ENCODE data around the gene GSAP.
"Not testable (repeated sequence)": the region's sequence is repeated elsewhere in the genome, so short reads cannot be mapped to it uniquely, and the experiment has no call there.

The GSAP gene

DNA sequence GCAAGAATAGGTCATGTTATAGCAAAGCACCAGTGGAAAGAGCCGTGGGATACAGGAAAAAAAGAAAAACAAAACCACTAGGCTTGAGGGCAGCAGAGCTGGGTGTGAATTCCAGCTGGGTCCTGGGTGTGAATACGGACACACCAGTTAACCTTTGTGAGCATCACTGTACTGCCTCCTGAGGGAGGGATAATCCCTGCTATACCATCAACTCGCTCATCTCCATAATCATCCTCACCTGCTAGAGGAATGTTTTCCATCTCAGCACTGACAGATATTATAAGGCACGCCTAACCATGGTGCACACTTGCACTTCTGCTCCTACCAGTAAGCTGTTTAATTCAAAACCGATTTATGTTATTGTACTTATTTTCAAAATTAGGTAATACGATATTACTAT, 62.2 kb downstream of the GSAP start:
- DNase-seq, result no peak

GRCh38 chr7:77353407-77353721, 62.8 kb downstream of the GSAP start:
- no peak for DNase-seq

- no peak for DNase-seq
Measured at GRCh38 chr7:77352665-77353406, 63.3 kb downstream of the GSAP start.

- DNase-seq, result peak; percentile 29
Measured at GRCh38 chr7:77351539-77352004, 64.6 kb downstream of the GSAP start.

DNA sequence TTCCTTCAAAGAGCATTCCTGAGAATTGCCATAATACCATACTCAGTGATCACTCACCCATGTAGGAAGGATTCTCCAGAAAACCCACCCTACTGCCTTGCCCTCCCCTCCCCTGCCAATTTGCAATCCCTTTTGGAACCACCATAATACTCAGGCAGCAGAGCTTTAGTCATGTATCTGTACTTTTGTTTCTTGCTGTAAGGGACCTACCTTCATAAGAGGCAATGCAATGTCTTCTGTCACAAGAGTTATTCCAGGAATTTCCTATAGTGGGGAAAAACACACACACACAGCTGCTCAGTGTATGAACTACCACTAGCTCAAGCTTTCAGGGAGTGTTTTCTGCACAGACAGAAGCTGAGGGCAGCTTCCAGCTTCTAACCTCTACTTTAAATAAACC, 67.0 kb downstream of the GSAP start:
- no peak for DNase-seq

DNA sequence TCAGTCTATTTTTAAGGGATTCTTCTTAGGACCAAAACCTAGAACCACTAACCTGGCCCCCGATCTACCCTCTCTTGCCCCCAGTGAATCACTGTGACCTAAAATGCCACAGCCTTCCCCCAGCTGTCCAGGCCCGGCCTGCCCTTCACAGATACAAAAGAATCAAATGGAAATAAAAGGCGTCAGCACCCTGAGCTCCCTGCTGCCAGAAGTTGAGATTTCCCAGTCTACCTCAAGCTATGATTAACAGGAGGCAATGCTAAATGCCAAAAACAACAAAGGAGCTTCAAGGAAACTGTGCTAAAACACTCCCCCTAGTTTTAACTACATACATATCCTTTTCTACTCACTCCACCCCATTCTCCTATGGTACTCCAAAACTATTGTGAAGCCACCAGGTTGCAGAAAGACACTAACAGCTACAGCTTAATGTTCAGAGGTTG, 67.8 kb downstream of the GSAP start:
- DNase-seq, result no peak

GRCh38 chr7:77346441-77346840, 69.7 kb downstream of the GSAP start:
- no peak for DNase-seq

GRCh38 chr7:77345426-77345825, 70.7 kb downstream of the GSAP start:
- DNase-seq, result not testable (repeated sequence)

- DNase-seq, result no peak
Measured at GRCh38 chr7:77339726-77340125, 76.4 kb downstream of the GSAP start.

GRCh38 chr7:77338883-77339629, 77.1 kb downstream of the GSAP start:
- DNase-seq, result no peak

GRCh38 chr7:77338260-77338659, 77.9 kb downstream of the GSAP start:
- DNase-seq, result no peak

- no peak for DNase-seq
Measured at GRCh38 chr7:77337456-77337990, 78.6 kb downstream of the GSAP start.

DNA sequence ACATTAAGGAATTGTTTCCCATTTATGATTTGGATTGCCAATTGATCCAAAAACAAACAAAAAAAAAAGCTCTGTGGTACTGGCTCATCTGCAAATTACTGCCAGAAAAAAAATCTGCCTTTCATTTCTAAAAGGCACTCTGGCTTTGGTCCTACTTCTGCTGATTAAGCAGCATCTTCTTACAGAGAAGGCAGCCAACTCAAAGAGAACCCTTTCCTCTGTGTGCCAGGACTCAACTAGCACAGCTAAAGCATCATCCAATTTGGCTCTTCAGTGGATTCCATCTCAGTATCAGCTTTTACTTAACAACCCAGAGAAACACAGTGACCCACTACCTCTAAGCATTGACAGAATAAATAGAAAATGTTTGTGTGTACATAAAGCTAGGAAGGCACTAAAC, 80.6 kb downstream of the GSAP start:
- no peak for DNase-seq

DNA sequence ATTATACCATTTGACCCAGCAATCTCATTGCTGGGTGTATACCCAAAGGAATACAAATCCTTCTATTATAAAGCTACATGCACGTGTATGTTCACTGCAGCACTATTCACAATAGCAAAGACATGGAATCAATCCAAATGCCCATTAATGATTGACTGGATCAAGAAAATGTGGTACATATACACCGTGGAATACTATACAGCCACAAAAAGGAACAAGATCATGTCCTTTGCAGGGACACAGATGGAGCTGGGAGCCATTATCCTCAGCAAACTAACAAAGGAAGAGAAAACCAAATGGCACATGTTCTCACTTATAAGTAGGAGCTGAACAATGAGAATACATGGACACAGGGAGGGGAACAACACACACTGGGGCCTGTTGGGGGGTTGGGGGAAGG, 82.1 kb downstream of the GSAP start:
- DNase-seq, result not testable (repeated sequence)

DNA sequence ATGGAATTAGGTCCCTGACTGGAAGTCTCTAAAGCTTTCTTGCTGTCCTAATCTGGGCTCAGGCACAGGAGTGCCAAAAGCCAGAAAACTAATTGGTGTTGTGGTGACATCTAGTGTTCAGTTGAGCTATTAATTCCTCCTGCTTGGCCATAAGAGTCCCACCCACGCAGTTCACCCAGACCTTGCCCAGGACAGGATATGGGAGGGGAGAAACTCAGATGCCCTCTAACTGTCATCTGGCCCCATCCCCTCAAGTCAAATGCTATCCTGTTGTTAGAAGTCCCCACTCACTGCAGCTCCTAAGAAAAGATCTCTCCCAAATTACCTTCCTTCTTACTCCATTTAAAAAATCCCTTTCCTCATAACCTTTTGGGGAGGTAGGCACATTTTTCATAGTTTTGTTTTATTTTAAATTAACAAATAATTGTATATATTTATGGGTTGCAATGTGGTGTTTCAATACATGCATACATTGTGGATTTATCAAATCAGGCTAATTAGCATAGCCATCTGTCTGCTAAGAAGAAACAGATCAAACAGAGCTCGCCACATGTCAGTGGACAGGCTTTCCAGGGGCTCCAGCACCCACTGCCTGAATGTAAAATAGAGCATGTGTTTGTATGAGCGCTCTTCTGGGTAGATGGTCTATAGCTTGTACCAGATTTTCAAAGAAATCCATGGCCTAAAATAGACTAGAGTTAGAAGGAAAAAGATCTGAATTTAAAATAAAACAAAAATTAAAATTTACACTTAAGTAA, 84.0 kb downstream of the GSAP start:
- DNase-seq, result peak; percentile 26

- DNase-seq, result no peak
Measured at GRCh38 chr7:77330169-77330882, 85.8 kb downstream of the GSAP start.

- no peak for DNase-seq
Measured at GRCh38 chr7:77329466-77330168, 86.5 kb downstream of the GSAP start.

DNA sequence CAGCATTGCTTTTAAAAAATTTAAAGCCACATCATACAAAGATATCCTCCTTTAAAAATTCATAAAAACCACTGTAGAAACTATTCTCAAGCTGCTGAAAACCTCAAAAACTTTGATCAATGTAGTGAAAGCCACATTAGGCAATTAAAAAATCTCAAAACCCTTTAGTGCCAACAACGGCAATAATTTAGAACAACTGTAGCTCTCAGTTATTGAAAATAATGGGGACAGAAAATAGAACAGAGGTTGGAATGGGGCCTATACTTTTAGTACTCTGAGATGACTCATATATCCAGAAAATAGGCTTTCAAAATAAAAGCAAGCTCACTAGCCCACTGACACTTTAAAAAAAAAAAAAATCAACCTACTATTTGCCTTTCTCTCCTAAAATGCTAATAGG, 87.5 kb downstream of the GSAP start:
- DNase-seq, result no peak

- DNase-seq, result no peak
Measured at GRCh38 chr7:77327932-77328628, 88.1 kb downstream of the GSAP start.

GRCh38 chr7:77327067-77327931, 88.8 kb downstream of the GSAP start:
- DNase-seq, result no peak
